Activated naive CD4-positive, alpha-beta T cell treated with anti-CD3 and anti-CD28 coated beads, Interleukin-2, amount 50 U/mL, for 24 hours (primary cell): ENCODE data around the gene CMTM6.
"Not testable (repeated sequence)": the region's sequence is repeated elsewhere in the genome, so short reads cannot be mapped to it uniquely, and the experiment has no call there.

Experiments
- H3K27ac Mint-ChIP-seq: one replicate; pipeline ENCODE4 v1.8.0; 2021; ENCODE audit warnings: mild to moderate bottlenecking, mixed read lengths
- H3K27me3 Mint-ChIP-seq: one replicate; pipeline ENCODE4 v1.8.0; 2021; ENCODE audit warnings: mixed read lengths
- H3K36me3 Mint-ChIP-seq: one replicate; pipeline ENCODE4 v1.8.0; 2021; ENCODE audit warnings: mixed read lengths
- H3K4me1 Mint-ChIP-seq: one replicate; pipeline ENCODE4 v1.8.0; 2021; ENCODE audit warnings: mixed read lengths
- H3K4me3 Mint-ChIP-seq: one replicate; pipeline ENCODE4 v1.8.0; 2021; ENCODE audit warnings: mild to moderate bottlenecking, mixed read lengths
- H3K9me3 Mint-ChIP-seq: one replicate; pipeline ENCODE4 v1.8.0; 2021; ENCODE audit warnings: mixed read lengths

The CMTM6 gene

GRCh38 chr3:32448686-32449474, 53.8 kb downstream of the CMTM6 start:
- H3K36me3 Mint-ChIP-seq: peaks cover 42% of the 10 kb centered on the region
- peaks cover 67% of the 10 kb centered on the region for H3K4me1 Mint-ChIP-seq
- no peak overlapping the region for H3K4me3 Mint-ChIP-seq
- H3K9me3 Mint-ChIP-seq: peaks cover 6% of the 10 kb centered on the region
- H3K27me3 Mint-ChIP-seq: no peaks in the 10 kb centered on the region
- H3K27ac Mint-ChIP-seq: peak overlapping the region; percentile 23

- Mint-ChIP-seq H3K27me3 (no peaks in the 10 kb centered on the region), H3K4me1 (peaks cover 70% of the 10 kb centered on the region), H3K9me3 (peaks cover 6% of the 10 kb centered on the region), H3K4me3 (no peak overlapping the region), H3K27ac (peak overlapping the region; percentile 59), H3K36me3 (peaks cover 42% of the 10 kb centered on the region)
Observed at GRCh38 chr3:32447865-32448400, 54.7 kb downstream of the CMTM6 start.

GRCh38 chr3:32443478-32443877, 59.2 kb downstream of the CMTM6 start:
- H3K4me1 Mint-ChIP-seq: peaks cover 92% of the 10 kb centered on the region
- peak overlapping the region; percentile 1 for H3K4me3 Mint-ChIP-seq

GRCh38 chr3:32442766-32443165, 59.9 kb downstream of the CMTM6 start:
- Mint-ChIP-seq H3K36me3 (peaks cover 38% of the 10 kb centered on the region), H3K27ac (peak overlapping the region; percentile 48), H3K9me3 (peaks cover 6% of the 10 kb centered on the region), H3K4me3 (no peak overlapping the region), H3K4me1 (peaks cover 92% of the 10 kb centered on the region), H3K27me3 (no peaks in the 10 kb centered on the region)

More at GRCh38 chr3:32443478-32443877, 59.2 kb downstream of the CMTM6 start:
- Mint-ChIP-seq H3K27me3 (no peaks in the 10 kb centered on the region), H3K9me3 (peaks cover 6% of the 10 kb centered on the region), H3K27ac (peak overlapping the region; percentile 48), H3K36me3 (peaks cover 43% of the 10 kb centered on the region)

GRCh38 chr3:32440611-32441350, 61.9 kb downstream of the CMTM6 start:
- no peak overlapping the region for H3K4me3 Mint-ChIP-seq
- H3K4me1 Mint-ChIP-seq: peaks cover 85% of the 10 kb centered on the region
- H3K36me3 Mint-ChIP-seq: peaks cover 24% of the 10 kb centered on the region

GRCh38 chr3:32439421-32439820, 63.2 kb downstream of the CMTM6 start:
- not testable (repeated sequence) for H3K9me3 Mint-ChIP-seq, H3K27me3 Mint-ChIP-seq
- Mint-ChIP-seq H3K4me3 (peak overlapping the region; percentile 59), H3K36me3 (peaks cover 21% of the 10 kb centered on the region), H3K4me1 (peaks cover 87% of the 10 kb centered on the region), H3K27ac (peak overlapping the region; percentile 65)

More at GRCh38 chr3:32440611-32441350, 61.9 kb downstream of the CMTM6 start:
- Mint-ChIP-seq H3K9me3 (no peaks in the 10 kb centered on the region), H3K27ac (peak overlapping the region; percentile 35), H3K27me3 (no peaks in the 10 kb centered on the region)

- no peaks in the 10 kb centered on the region for H3K9me3 Mint-ChIP-seq
- peaks cover 81% of the 10 kb centered on the region for H3K4me1 Mint-ChIP-seq
- no peaks in the 10 kb centered on the region for H3K27me3 Mint-ChIP-seq
- H3K27ac Mint-ChIP-seq: peak overlapping the region; percentile 77
- H3K36me3 Mint-ChIP-seq: peaks cover 18% of the 10 kb centered on the region
- peak overlapping the region; percentile 59 for H3K4me3 Mint-ChIP-seq
Observed at GRCh38 chr3:32438596-32439344, 63.9 kb downstream of the CMTM6 start.

- no peak overlapping the region for H3K4me3 Mint-ChIP-seq
- H3K9me3 Mint-ChIP-seq: no peaks in the 10 kb centered on the region
- peaks cover 14% of the 10 kb centered on the region for H3K36me3 Mint-ChIP-seq
- no peak overlapping the region for H3K27ac Mint-ChIP-seq
- H3K4me1 Mint-ChIP-seq: peaks cover 81% of the 10 kb centered on the region
- no peaks in the 10 kb centered on the region for H3K27me3 Mint-ChIP-seq
Observed at GRCh38 chr3:32437896-32438295, 64.8 kb downstream of the CMTM6 start.

- H3K36me3 Mint-ChIP-seq: peaks cover 7% of the 10 kb centered on the region
- H3K9me3 Mint-ChIP-seq: no peaks in the 10 kb centered on the region
- no peaks in the 10 kb centered on the region for H3K27me3 Mint-ChIP-seq
- peaks cover 81% of the 10 kb centered on the region for H3K4me1 Mint-ChIP-seq
- peak overlapping the region; percentile 69 for H3K27ac Mint-ChIP-seq
- no peak overlapping the region for H3K4me3 Mint-ChIP-seq
Observed at GRCh38 chr3:32436816-32437189, 65.8 kb downstream of the CMTM6 start.

GRCh38 chr3:32435911-32436815, 66.5 kb downstream of the CMTM6 start:
- no peaks in the 10 kb centered on the region for H3K9me3 Mint-ChIP-seq
- no peaks in the 10 kb centered on the region for H3K27me3 Mint-ChIP-seq
- peak overlapping the region; percentile 31 for H3K4me3 Mint-ChIP-seq
- H3K4me1 Mint-ChIP-seq: peaks cover 81% of the 10 kb centered on the region
- peaks cover 3% of the 10 kb centered on the region for H3K36me3 Mint-ChIP-seq
- H3K27ac Mint-ChIP-seq: peak overlapping the region; percentile 69

GRCh38 chr3:32434206-32434605, 68.4 kb downstream of the CMTM6 start:
- no peaks in the 10 kb centered on the region for H3K27me3 Mint-ChIP-seq
- H3K9me3 Mint-ChIP-seq: no peaks in the 10 kb centered on the region
- H3K4me3 Mint-ChIP-seq: no peak overlapping the region
- no peak overlapping the region for H3K27ac Mint-ChIP-seq
- peaks cover 80% of the 10 kb centered on the region for H3K4me1 Mint-ChIP-seq
- H3K36me3 Mint-ChIP-seq: no peaks in the 10 kb centered on the region

GRCh38 chr3:32432711-32433530, 69.7 kb downstream of the CMTM6 start:
- Mint-ChIP-seq H3K9me3 (no peaks in the 10 kb centered on the region), H3K4me1 (peaks cover 80% of the 10 kb centered on the region), H3K27me3 (no peaks in the 10 kb centered on the region), H3K27ac (peak overlapping the region; percentile 99), H3K36me3 (no peaks in the 10 kb centered on the region), H3K4me3 (peak overlapping the region; percentile 86)

- Mint-ChIP-seq H3K4me3 (peak overlapping the region; percentile 86), H3K27ac (peak overlapping the region; percentile 99), H3K4me1 (peaks cover 86% of the 10 kb centered on the region), H3K27me3 (no peaks in the 10 kb centered on the region), H3K36me3 (no peaks in the 10 kb centered on the region), H3K9me3 (no peaks in the 10 kb centered on the region)
Observed at GRCh38 chr3:32432045-32432710, 70.5 kb downstream of the CMTM6 start.
